H1 (cell line): Measurements from ENCODE around the gene ALG2. TPM values are rescaled to one million over a fixed set of nuclear protein-coding genes. Genes with fewer than 3 reads are reported as not detected.

Source experiments
- FOSL1 ChIP-seq: IDR thresholded peaks from 2 replicates; pipeline ENCODE4 v1.6.1; 2011; ENCODE audit warnings: mild to moderate bottlenecking, low read depth, low read length, moderate library complexity; ENCODE audit not compliant: insufficient read depth
- NRF1 ChIP-seq: IDR thresholded peaks from 2 replicates; pipeline ENCODE4 v1.6.1; 2011; ENCODE audit warnings: mild to moderate bottlenecking, low read depth, low read length, improper control_type of control experiment
- polyA plus RNA-seq, 7 experiments: library from polyadenylated mRNA; depleted of rRNA in 3 of 7; stranded (reverse) in 5 of 7; unstranded in 2 of 7; fragments of >200 nt in 5 of 7; fragments of 200-250 nt in 2 of 7; gene quantifications; 1 replicate in 5 of 7; 2 replicates in 1 of 7; 4 replicates in 1 of 7; pipeline versions ENCODE4 v1.2.1 to v1.2.3, GENCODE V29; 2011 to 2013; ENCODE audit warnings: missing spikeins in 2 of 7, mixed read lengths in 2 of 7
- total RNA-seq: library from RNA; stranded (reverse); fragmentation: NEBNext Ultra II Directional; extraction: Animal tissue kit (Norgen Biotek cat#: 25700); gene quantifications from 2 replicates; pipeline ENCODE4 v1.2.1, GENCODE V29; 2021

ALG2 gene
- total and polyA plus RNA-seq, 2 of the 8 experiments (the other 6 are each of a cell fraction or from before 2014, with no cell fraction given) = 27.1 to 30.7 TPM

- TF ChIP-seq FOSL1 (no peak), NRF1 (no peak)
Measured at GRCh38 chr9:99261923-99262322, 40.2 kb upstream of the ALG2 start (continued).
